IPS DF 6.9 (cell line): ENCODE measurements around the gene HIVEP2.

ENCODE experiments used
- DNase-seq: peaks from one replicate; pipeline ENCODE4 v3.0.0-alpha.2; 2013; ENCODE audit warnings: low read depth, low spot score
- H3K27ac ChIP-seq: one replicate; pipeline ENCODE4 v1.5.1; 2013; ENCODE audit warnings: low read length, control low read depth
- H3K27me3 ChIP-seq: 2 replicates; pipeline ENCODE4 v1.6.1; 2013; ENCODE audit warnings: mild to moderate bottlenecking, low read length; ENCODE audit not compliant: control insufficient read depth, insufficient read depth
- H3K36me3 ChIP-seq: 2 replicates; pipeline ENCODE4 v1.6.1; 2013; ENCODE audit warnings: low read length; ENCODE audit not compliant: control insufficient read depth, insufficient read depth
- H3K4me1 ChIP-seq: 2 replicates; pipeline ENCODE4 v1.6.1; 2013; ENCODE audit warnings: low read length; ENCODE audit not compliant: control insufficient read depth, insufficient read depth
- H3K4me3 ChIP-seq: 2 replicates; pipeline ENCODE4 v1.5.1; 2013; ENCODE audit warnings: mild to moderate bottlenecking, low read length
- H3K9me3 ChIP-seq: 2 replicates; pipeline ENCODE4 v1.6.1; 2013; ENCODE audit warnings: low read length, inconsistent platforms; ENCODE audit not compliant: control insufficient read depth, insufficient read depth
- WGBS: extraction: QIAGEN DNeasy Blood & Tissue Kit; methylation state at CpG from one replicate; pipeline ENCODE4 v1.1.7; 2013; ENCODE audit warnings: mixed read lengths, missing lambda C conversion rate; ENCODE audit not compliant: insufficient read length, insufficient coverage; 5-methylcytosine and 5-hydroxymethylcytosine counted together

HIVEP2 gene

DNA sequence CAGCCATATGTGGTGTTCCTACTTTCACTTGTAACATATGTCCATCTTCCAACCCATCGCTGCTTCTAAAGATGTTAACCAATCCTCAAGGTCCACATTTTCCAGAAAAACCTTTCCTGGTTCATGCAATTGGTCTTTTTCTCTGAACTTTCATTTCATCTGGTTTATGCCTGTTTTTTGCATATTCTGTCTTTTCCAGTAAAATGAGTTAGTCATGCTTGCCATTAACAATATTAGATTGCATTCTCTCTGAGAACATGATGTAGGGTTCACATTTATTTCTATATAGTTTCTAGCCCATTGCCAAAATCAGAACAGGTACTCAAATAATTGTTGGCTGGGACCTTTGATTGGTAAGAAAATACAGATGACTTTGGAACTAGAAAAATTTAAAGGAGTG lies 36.7 kb downstream of the HIVEP2 start:
- Histone ChIP-seq H3K4me3 (no peak overlapping the region), H3K27ac (no peak overlapping the region), H3K9me3 (no peaks in the 10 kb centered on the region), H3K36me3 (no peaks in the 10 kb centered on the region), H3K27me3 (no peaks in the 10 kb centered on the region), H3K4me1 (peaks cover 4% of the 10 kb centered on the region; the same call in 1 of the 2 replicates)
- no CpG with 5 or more reads among the region's 1 CpG for WGBS
- DNase-seq, result no peak

DNA sequence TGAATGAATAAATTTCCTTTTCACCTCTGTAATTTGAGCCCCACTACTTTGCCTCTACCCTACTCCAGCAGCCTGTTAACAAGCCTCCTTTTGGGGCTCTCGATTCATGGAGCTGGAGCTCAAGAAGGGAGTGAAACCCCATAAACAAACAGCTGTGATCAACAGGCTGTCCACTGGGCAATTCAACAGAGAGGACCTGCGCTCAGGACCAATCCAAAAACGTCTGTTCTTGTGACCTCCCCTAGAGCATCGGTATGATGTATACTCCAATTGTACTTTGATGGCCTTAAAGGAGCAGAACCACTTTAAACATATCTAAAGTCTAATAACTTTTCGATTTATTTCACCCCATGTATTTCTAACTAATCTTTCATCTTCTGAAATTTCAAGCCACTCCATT lies 37.4 kb downstream of the HIVEP2 start:
- H3K9me3 ChIP-seq, result no peaks in the 10 kb centered on the region
- H3K4me1 ChIP-seq, result peaks cover 4% of the 10 kb centered on the region; the same call in 1 of the 2 replicates
- H3K4me3 ChIP-seq, result no peak overlapping the region
- no peaks in the 10 kb centered on the region for H3K27me3 ChIP-seq
- no peak overlapping the region for H3K27ac ChIP-seq
- H3K36me3 ChIP-seq, result no peaks in the 10 kb centered on the region
- WGBS, result 100% methylated on average over 1 of the region's 5 CpGs
- no peak for DNase-seq

DNA sequence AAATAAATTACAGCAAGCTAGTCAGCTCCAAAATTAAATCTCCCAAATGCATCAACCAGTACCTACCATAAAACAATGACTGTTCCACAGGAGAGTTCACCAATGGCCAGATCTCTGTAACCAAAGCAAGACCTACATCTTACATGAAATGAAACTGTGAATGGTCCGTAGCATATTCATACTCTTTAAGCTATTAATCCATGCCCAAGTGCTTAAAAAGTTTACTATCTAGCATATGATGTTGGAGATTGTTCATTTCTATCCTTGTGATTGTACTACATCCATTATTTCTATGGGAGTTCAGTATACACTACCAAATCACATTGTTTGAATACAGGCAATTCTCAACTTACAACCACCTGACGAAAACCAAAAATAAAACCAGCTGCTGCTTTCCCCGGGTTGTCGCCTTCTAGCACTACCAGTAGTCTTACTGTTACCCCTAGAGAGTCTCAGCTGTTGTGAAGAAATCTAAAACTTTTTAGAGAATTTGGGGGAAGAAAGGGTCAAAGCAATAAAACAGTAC lies 38.0 kb downstream of the HIVEP2 start:
- H3K27ac ChIP-seq, result no peak overlapping the region
- no peaks in the 10 kb centered on the region for H3K9me3 ChIP-seq
- no peaks in the 10 kb centered on the region for H3K36me3 ChIP-seq
- no peaks in the 10 kb centered on the region for H3K27me3 ChIP-seq
- H3K4me3 ChIP-seq, result no peak overlapping the region
- WGBS, result no CpG with 5 or more reads among the region's 4 CpGs
- DNase-seq, result no peak
- H3K4me1 ChIP-seq, result peaks cover 2% of the 10 kb centered on the region; the same call in 1 of the 2 replicates

DNA sequence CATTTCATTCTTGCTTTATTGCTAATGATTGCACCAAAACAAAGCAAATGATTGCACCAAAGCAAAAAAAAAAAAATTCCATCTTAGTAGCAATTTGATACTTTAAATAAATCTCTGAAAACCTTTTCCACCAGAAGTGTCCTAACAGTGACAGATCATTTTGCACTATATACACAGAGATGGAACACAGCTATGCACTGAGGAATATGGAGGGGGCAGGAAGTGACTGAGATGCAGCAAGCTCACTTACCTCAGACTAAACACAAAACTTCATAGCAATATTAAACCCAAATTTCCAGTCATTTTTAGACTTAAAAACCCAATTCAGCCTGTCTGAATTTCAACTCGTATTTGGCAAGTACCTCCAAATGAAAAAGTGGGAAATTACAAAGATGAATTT lies 41.2 kb downstream of the HIVEP2 start:
- no peak overlapping the region for H3K4me3 ChIP-seq
- DNase-seq, result no peak
- no peaks in the 10 kb centered on the region for H3K36me3 ChIP-seq
- H3K27me3 ChIP-seq, result no peaks in the 10 kb centered on the region
- H3K9me3 ChIP-seq, result no peaks in the 10 kb centered on the region
- no peaks in the 10 kb centered on the region for H3K4me1 ChIP-seq
- no peak overlapping the region for H3K27ac ChIP-seq
- WGBS, result no CpG with 5 or more reads among the region's 1 CpG

DNA sequence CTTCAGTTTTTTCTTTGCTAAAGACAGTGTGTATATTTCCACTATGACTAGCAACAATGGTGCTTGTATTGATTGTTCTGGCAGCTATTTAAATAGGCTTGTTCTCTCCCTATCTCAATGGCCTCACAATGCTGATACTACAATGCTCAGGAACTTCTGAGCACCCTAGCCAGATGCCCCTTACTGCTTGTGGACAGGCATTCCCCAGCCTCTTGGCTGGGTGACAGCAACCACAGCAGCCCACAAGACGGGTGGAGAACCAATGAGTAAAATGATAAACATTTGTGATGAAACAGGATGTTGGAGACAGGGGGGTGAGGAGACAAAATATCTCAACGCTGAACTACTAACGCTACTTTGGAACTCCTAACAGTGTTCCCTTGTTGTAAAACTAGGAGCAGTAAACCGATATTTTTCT lies 42.3 kb downstream of the HIVEP2 start:
- no peak for DNase-seq
- H3K36me3 ChIP-seq, result no peaks in the 10 kb centered on the region
- no peaks in the 10 kb centered on the region for H3K27me3 ChIP-seq
- H3K4me3 ChIP-seq, result no peak overlapping the region
- no peaks in the 10 kb centered on the region for H3K4me1 ChIP-seq
- WGBS, result no CpG with 5 or more reads among the region's 4 CpGs
- H3K9me3 ChIP-seq, result no peaks in the 10 kb centered on the region
- H3K27ac ChIP-seq, result no peak overlapping the region

DNA sequence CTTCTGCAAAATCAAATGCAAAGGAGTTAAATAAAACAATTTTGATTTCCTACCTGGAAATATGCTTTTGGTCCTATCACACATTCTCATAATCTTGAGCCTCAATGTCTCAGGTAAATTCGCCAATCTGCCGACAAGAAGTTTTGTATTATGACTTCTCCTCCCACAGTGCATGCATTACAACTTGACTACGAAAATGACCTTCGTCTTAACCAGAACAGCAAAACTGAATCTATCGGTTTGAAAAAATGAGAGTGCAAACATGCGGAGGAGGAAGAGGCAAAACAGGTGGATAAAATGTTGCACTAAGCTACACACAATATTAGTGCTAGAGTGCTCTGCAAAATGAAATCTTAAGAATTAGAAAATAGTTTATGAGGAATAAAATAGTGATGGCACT lies 43.4 kb downstream of the HIVEP2 start:
- no peaks in the 10 kb centered on the region for H3K4me1 ChIP-seq
- H3K27me3 ChIP-seq, result no peaks in the 10 kb centered on the region
- no peak for DNase-seq
- H3K36me3 ChIP-seq, result no peaks in the 10 kb centered on the region
- H3K27ac ChIP-seq, result no peak overlapping the region
- WGBS, result no CpG with 5 or more reads among the region's 6 CpGs
- no peaks in the 10 kb centered on the region for H3K9me3 ChIP-seq
- H3K4me3 ChIP-seq, result no peak overlapping the region

DNA sequence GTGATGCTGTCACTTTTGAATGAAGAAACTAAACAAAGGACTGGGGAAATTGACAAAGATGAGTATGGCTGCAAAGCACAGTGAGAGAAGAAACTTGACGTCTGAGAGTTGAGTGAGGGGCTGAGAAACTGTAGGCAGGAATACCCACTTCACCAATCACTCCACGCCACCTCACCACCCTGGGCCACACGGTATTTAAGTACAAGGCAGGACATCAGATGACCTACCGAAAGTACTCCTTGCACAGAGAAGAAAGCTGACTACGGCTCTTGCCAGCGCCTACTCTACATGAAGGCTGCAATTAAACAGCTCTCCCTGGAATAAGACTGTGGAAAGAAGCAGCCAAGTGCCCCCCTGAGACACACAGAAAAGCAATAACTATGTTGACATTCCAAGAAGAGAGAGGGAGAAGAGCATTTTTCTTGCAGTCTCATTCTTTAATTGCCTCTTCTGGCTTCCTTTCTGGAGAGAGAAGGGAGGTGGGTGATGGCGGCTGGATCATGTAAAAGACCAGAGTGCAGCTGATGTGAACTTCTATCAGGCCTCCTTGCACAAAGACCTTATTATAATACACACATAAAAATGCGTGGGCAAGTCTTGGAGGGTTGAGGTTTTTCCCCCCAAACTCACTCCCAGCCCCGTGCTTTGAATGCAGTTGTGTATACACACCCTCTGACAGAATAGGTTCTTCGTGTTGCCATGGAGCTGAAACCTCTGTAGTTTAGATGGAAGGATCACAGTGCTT lies 44.6 kb downstream of the HIVEP2 start:
- no peaks in the 10 kb centered on the region for H3K36me3 ChIP-seq
- no peak overlapping the region for H3K27ac ChIP-seq
- no peaks in the 10 kb centered on the region for H3K27me3 ChIP-seq
- H3K9me3 ChIP-seq, result no peaks in the 10 kb centered on the region
- no CpG with 5 or more reads among the region's 10 CpGs for WGBS
- no peak overlapping the region for H3K4me3 ChIP-seq
- DNase-seq, result no peak
- no peaks in the 10 kb centered on the region for H3K4me1 ChIP-seq

DNA sequence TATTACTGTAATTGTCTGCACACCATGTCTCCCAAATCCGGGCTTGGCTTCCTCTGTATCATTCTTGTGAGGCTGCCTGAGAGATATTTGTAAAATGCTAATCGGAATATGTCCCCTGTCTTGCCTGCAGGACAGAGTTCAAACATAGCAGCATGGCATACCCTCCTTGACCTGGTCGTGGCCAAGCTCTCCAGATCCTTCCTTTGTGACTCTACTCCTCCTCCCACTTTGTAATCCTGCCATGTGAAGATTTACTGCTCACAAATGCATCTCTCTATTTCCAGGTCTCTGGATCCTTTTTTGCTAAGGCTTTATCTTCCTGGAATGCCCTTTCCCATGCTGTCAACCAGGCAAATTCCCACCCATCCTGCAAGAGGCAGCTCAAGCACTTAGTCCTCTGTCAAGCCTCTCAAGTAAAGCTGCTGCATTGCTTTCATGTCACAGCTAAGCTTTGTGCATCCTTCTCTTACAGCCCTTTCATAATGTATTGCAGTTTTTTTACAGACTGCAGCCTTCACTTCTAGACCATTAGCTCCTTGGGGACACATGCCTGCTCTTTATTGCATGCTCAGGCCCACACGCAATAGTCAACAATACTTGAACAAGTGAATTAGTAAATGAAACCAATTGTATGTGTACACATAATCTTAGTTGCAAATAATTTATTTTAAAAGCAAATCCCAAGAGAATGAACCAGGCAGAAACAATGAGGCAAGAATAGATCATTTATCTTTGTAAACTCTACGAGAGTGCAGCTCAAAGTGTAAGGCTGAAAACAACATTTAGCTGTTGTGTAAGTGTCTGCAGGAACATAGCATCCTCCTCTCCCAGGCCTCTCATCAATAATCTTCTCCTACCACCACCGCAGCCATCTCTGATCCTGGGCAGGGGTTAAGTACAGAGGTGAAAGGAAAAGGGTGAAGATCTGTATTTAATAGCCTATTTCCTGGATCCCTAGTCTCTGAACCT lies 45.8 kb downstream of the HIVEP2 start:
- no peak overlapping the region for H3K27ac ChIP-seq
- no peak overlapping the region for H3K4me3 ChIP-seq
- no peaks in the 10 kb centered on the region for H3K27me3 ChIP-seq
- H3K9me3 ChIP-seq, result no peaks in the 10 kb centered on the region
- no CpG with 5 or more reads among the region's 6 CpGs for WGBS
- DNase-seq, result no peak
- H3K4me1 ChIP-seq, result no peaks in the 10 kb centered on the region
- H3K36me3 ChIP-seq, result no peaks in the 10 kb centered on the region

DNA sequence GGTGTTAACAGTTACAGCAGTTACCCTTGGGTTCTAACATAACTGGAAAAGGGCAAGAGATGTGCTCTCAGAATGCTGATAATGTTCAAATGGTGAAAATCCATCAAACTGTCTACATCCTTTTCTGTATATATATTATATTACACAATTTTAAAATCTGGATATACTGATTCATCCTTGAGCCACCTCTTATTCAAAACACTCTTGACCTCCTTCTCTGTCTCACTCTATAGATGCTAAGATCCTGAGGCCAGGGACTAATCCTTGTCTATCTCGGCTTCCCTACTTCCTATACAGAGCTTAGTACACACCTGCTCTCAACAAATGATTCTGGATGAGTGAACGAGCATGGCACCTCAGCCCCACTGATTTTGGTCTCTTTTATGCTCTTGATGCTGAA lies 47.3 kb downstream of the HIVEP2 start:
- WGBS, result no CpG with 5 or more reads among the region's 2 CpGs
- no peaks in the 10 kb centered on the region for H3K4me1 ChIP-seq
- no peak overlapping the region for H3K27ac ChIP-seq
- H3K27me3 ChIP-seq, result no peaks in the 10 kb centered on the region
- H3K4me3 ChIP-seq, result no peak overlapping the region
- H3K9me3 ChIP-seq, result no peaks in the 10 kb centered on the region
- DNase-seq, result no peak
- no peaks in the 10 kb centered on the region for H3K36me3 ChIP-seq

DNA sequence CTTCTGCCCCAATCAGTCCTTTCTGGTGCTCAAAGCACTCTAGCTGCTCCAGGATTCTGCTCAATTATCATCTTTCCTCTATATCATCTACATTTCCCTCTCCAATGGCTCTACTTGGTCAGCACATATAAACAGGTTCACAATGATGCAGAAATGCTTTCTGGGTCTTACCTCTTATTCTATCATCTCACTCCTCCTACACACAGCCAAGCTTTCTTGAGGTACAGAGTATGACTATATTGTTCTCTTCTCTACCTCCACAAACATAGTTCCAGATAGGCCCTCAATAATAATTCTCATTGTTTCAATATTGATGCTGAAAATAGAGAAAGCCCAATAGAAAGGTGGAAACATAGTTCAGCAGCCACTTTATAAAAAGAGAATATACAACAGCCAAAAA lies 48.2 kb downstream of the HIVEP2 start:
- no peak overlapping the region for H3K27ac ChIP-seq
- no peaks in the 10 kb centered on the region for H3K9me3 ChIP-seq
- no peaks in the 10 kb centered on the region for H3K27me3 ChIP-seq
- H3K4me1 ChIP-seq, result no peaks in the 10 kb centered on the region
- no peaks in the 10 kb centered on the region for H3K36me3 ChIP-seq
- no peak for DNase-seq
- no peak overlapping the region for H3K4me3 ChIP-seq
